ENCODE measurements around the gene UPK1B.

DNA sequence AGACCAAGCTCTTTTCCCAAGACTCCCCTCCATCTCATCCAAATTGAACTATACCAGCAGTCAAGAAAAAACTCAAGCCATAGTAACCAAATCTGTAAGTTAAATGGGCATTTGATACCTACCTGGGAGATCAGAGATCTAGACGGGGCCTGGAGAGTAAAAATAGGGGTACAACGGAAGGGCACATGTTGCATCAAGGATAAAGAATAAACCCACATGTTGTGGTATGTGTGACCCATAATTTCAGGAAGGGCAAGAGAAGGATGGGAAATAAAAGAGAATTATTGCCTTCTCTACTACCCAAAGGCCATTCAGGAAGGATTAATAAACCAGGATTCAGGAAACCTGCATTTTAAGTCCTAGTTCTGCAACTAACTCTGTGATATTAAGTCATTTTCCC lies 25.9 kb upstream of the UPK1B start:
- TF ChIP-seq, protein P1, sequence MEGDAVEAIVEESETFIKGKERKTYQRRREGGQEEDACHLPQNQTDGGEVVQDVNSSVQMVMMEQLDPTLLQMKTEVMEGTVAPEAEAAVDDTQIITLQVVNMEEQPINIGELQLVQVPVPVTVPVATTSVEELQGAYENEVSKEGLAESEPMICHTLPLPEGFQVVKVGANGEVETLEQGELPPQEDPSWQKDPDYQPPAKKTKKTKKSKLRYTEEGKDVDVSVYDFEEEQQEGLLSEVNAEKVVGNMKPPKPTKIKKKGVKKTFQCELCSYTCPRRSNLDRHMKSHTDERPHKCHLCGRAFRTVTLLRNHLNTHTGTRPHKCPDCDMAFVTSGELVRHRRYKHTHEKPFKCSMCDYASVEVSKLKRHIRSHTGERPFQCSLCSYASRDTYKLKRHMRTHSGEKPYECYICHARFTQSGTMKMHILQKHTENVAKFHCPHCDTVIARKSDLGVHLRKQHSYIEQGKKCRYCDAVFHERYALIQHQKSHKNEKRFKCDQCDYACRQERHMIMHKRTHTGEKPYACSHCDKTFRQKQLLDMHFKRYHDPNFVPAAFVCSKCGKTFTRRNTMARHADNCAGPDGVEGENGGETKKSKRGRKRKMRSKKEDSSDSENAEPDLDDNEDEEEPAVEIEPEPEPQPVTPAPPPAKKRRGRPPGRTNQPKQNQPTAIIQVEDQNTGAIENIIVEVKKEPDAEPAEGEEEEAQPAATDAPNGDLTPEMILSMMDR (IDR thresholded peaks at IDR 0.05): no peak
- no peak for TF ChIP-seq SP1 (CRISPR knock-in tag; conservative IDR thresholded peaks at IDR 0.05)

Data from WTC11 (cell line).